ENCODE results near the gene TNPO3.
"Not testable (repeated sequence)": the region's sequence is repeated elsewhere in the genome, so short reads cannot be mapped to it uniquely, and the experiment has no call there.

The TNPO3 gene

GRCh38 chr7:129017933-129018538 lies 36.9 kb downstream of the TNPO3 start:
- DNase-seq (ENCODE audit: extremely low read depth in 1 of 2, low read depth in 1 of 2), result no peak

- DNase-seq (ENCODE audit: extremely low read depth in 1 of 2, low read depth in 1 of 2), result no peak
Observed at GRCh38 chr7:129017264-129017663, 37.6 kb downstream of the TNPO3 start.

- no peak for DNase-seq (ENCODE audit: extremely low read depth in 1 of 2, low read depth in 1 of 2)
Observed at GRCh38 chr7:129014501-129015101, 40.3 kb downstream of the TNPO3 start.

GRCh38 chr7:129013048-129013724 lies 41.7 kb downstream of the TNPO3 start:
- DNase-seq (ENCODE audit: extremely low read depth in 1 of 2, low read depth in 1 of 2), result no peak

- DNase-seq (ENCODE audit: extremely low read depth in 1 of 2, low read depth in 1 of 2), result no peak
Observed at GRCh38 chr7:129012641-129013040, 42.3 kb downstream of the TNPO3 start.

GRCh38 chr7:129010075-129010474 lies 44.8 kb downstream of the TNPO3 start:
- no peak for DNase-seq (ENCODE audit: extremely low read depth in 1 of 2, low read depth in 1 of 2)

- DNase-seq (ENCODE audit: extremely low read depth in 1 of 2, low read depth in 1 of 2), result no peak
Observed at GRCh38 chr7:129009437-129009836, 45.5 kb downstream of the TNPO3 start.

- DNase-seq (ENCODE audit: extremely low read depth in 1 of 2, low read depth in 1 of 2), result no peak
Observed at GRCh38 chr7:129008645-129009414, 46.1 kb downstream of the TNPO3 start.

- DNase-seq (ENCODE audit: extremely low read depth in 1 of 2, low read depth in 1 of 2), result no peak
Observed at GRCh38 chr7:129007572-129007971, 47.3 kb downstream of the TNPO3 start.

GRCh38 chr7:129006636-129007414 lies 48.1 kb downstream of the TNPO3 start:
- no peak for DNase-seq (ENCODE audit: extremely low read depth in 1 of 2, low read depth in 1 of 2)

- no peak for DNase-seq (ENCODE audit: extremely low read depth in 1 of 2, low read depth in 1 of 2)
Observed at GRCh38 chr7:129005186-129005585, 49.7 kb downstream of the TNPO3 start.

GRCh38 chr7:128997181-128997580 lies 57.7 kb downstream of the TNPO3 start:
- DNase-seq (ENCODE audit: extremely low read depth in 1 of 2, low read depth in 1 of 2), result no peak

- not testable (repeated sequence) for DNase-seq (ENCODE audit: extremely low read depth in 1 of 2, low read depth in 1 of 2)
Observed at GRCh38 chr7:128994560-128994959, 60.4 kb downstream of the TNPO3 start.

- DNase-seq (ENCODE audit: extremely low read depth in 1 of 2, low read depth in 1 of 2), result no peak
Observed at GRCh38 chr7:128993419-128993818, 61.5 kb downstream of the TNPO3 start.

GRCh38 chr7:128989961-128990360 lies 65.0 kb downstream of the TNPO3 start:
- DNase-seq (ENCODE audit: extremely low read depth in 1 of 2, low read depth in 1 of 2), result no peak

- DNase-seq (ENCODE audit: extremely low read depth in 1 of 2, low read depth in 1 of 2), result no peak
Observed at GRCh38 chr7:128988372-128988771, 66.5 kb downstream of the TNPO3 start.

- no peak for DNase-seq (ENCODE audit: extremely low read depth in 1 of 2, low read depth in 1 of 2)
Observed at GRCh38 chr7:128986609-128987008, 68.3 kb downstream of the TNPO3 start.

GRCh38 chr7:128985660-128986059 lies 69.3 kb downstream of the TNPO3 start:
- no peak for DNase-seq (ENCODE audit: extremely low read depth in 1 of 2, low read depth in 1 of 2)

GRCh38 chr7:128982105-128982504 lies 72.8 kb downstream of the TNPO3 start:
- no peak for DNase-seq (ENCODE audit: extremely low read depth in 1 of 2, low read depth in 1 of 2)

GRCh38 chr7:128974241-128974934 lies 80.5 kb downstream of the TNPO3 start:
- no peak for DNase-seq (ENCODE audit: extremely low read depth in 1 of 2, low read depth in 1 of 2)
